GM12873 (cell line): ENCODE measurements around the gene DNAJC5G.

Experiments
- CTCF ChIP-seq: IDR thresholded peaks from 2 replicates; pipeline ENCODE4 v1.5.1; 2012; ENCODE audit warnings: low read depth, mild to moderate bottlenecking, moderate library complexity, low read length, control low read depth; ENCODE audit not compliant: insufficient read depth; ENCODE audit errors: missing control alignments

DNAJC5G gene

GRCh38 chr2:27316655-27317412 is 41.6 kb downstream of the DNAJC5G start:
- TF ChIP-seq CTCF = no peak

- TF ChIP-seq CTCF = peak; percentile 7
Measured at GRCh38 chr2:27320958-27321543, 45.8 kb downstream of the DNAJC5G start.

GRCh38 chr2:27322301-27322765 is 47.1 kb downstream of the DNAJC5G start:
- no peak for TF ChIP-seq CTCF

GRCh38 chr2:27322766-27323595 is 47.7 kb downstream of the DNAJC5G start, which contains the start of gene MPV17:
MPV17 (minus strand) TSS chr2:27323097; CDS start chr2:27322517, 580 bp downstream.
- TF ChIP-seq CTCF = no peak

- no peak for TF ChIP-seq CTCF
Measured at GRCh38 chr2:27323596-27324285, 48.5 kb downstream of the DNAJC5G start.

GRCh38 chr2:27324720-27325119 is 49.5 kb downstream of the DNAJC5G start:
- TF ChIP-seq CTCF = no peak
